ENCODE data around the gene RXRA. TPM values are rescaled to one million over a fixed set of nuclear protein-coding genes. Genes with fewer than 3 reads are reported as not detected.

RXRA gene
- total and polyA plus RNA-seq, 3 experiments from 2014 or later, result 2.1 to 10.0 (median 9.9) TPM

GRCh38 chr9:134459573-134459972, 133.3 kb downstream of the RXRA start:
- Mint-ChIP-seq H3K4me3 (peak overlapping the region in 1 of 7 donors; percentile 30), H3K4me1 (peaks cover 7 to 12% (median 8%) of the 10 kb centered on the region in 3 donors), H3K27ac (peak overlapping the region in 1 of 8 donors; percentile 88), H3K27me3 (peaks cover 7 to 11% of the 10 kb centered on the region in 2 donors), H3K36me3 (no peaks in the 10 kb centered on the region), H3K9me3 (no peaks in the 10 kb centered on the region)
- Histone ChIP-seq H3K36me3 (ENCODE audit: insufficient read depth, low read length) (no peaks in the 10 kb centered on the region), H3K9me3 (ENCODE audit: low read length) (no peaks in the 10 kb centered on the region), H3K27me3 (ENCODE audit: insufficient read depth, low read length, poor library complexity, severe bottlenecking) (no peaks in the 10 kb centered on the region), H3K4me3 (ENCODE audit: low read length) (no peak overlapping the region), H3K27ac (ENCODE audit: low read depth, low read length) (no peak overlapping the region), H3K4me1 (ENCODE audit: insufficient read depth, low read length) (peaks cover 20% of the 10 kb centered on the region)
- no peak for DNase-seq
- CTCF ChIA-PET, result interaction anchor here (1.2 to 2.4 kb wide), 2 partner anchors 10 to 16 kb away, joined by 4 to 10 read pairs; no protein-coding TSS in a partner anchor
- POLR2A ChIA-PET, result no interaction called here

DNA sequence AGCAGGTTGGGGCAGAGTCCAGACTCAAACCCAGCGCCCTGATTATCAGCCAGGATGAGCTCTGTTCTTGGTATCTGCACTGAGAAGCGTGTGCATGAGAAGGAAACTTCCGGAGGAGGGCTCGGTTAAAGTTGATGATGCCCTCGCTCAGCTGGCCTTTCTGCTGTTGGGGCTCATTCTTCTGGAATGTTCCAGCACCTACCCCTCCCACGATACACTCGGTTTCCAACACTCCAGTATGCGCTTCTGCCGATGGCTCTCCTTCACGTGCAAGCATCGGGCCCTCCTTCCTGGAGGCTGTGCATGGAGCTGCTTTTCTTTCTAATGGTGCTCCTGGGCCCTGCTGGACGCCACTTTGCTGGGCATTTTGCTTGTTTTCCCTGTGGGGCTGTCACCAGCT, 134.0 kb downstream of the RXRA start:
- peaks cover 7 to 12% (median 8%) of the 10 kb centered on the region in 3 donors for H3K4me1 Mint-ChIP-seq
- DNase-seq, result no peak
- H3K9me3 Mint-ChIP-seq, result no peaks in the 10 kb centered on the region
- Histone ChIP-seq H3K27me3 (ENCODE audit: insufficient read depth, low read length, poor library complexity, severe bottlenecking) (no peaks in the 10 kb centered on the region), H3K4me1 (ENCODE audit: insufficient read depth, low read length) (peaks cover 20% of the 10 kb centered on the region), H3K9me3 (ENCODE audit: low read length) (no peaks in the 10 kb centered on the region), H3K36me3 (ENCODE audit: insufficient read depth, low read length) (no peaks in the 10 kb centered on the region), H3K27ac (ENCODE audit: low read depth, low read length) (no peak overlapping the region), H3K4me3 (ENCODE audit: low read length) (no peak overlapping the region)
- H3K36me3 Mint-ChIP-seq, result no peaks in the 10 kb centered on the region
- no peak overlapping the region for H3K4me3 Mint-ChIP-seq
- H3K27me3 Mint-ChIP-seq, result peaks cover 7 to 11% of the 10 kb centered on the region in 2 donors
- ChIA-PET CTCF (interaction anchor here (2.4 kb wide), 1 partner anchor 11 kb away, joined by 10 read pairs; no protein-coding TSS in a partner anchor), POLR2A (no interaction called here)
- no peak overlapping the region for H3K27ac Mint-ChIP-seq

DNA sequence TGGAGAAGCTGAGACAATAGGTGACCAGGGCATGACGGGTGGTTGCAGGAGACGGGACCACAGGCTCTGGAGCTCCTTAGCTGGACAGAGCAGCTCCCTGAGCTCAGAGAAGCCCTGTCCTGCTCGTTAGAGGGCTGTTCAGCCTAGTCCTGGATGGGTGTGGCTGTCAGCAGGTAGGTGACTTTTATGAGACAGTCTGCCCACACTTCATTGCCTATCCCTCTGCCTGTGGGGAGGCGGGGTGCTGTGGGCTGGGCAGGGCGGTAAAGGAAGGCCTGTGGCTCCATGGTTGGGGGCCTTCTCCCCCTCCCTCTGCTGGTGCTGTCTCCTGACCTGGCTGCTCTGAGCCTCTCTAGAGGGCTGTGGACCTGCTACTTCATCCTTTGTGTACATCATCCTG, 134.6 kb downstream of the RXRA start:
- Mint-ChIP-seq H3K4me1 (peaks cover 5 to 10% (median 7%) of the 10 kb centered on the region in 3 donors), H3K27ac (no peak overlapping the region), H3K4me3 (no peak overlapping the region), H3K27me3 (peaks cover 7 to 11% of the 10 kb centered on the region in 2 donors), H3K36me3 (no peaks in the 10 kb centered on the region), H3K9me3 (no peaks in the 10 kb centered on the region)
- H3K36me3 ChIP-seq (ENCODE audit: insufficient read depth, low read length), result no peaks in the 10 kb centered on the region
- H3K27ac ChIP-seq (ENCODE audit: low read depth, low read length), result no peak overlapping the region
- no peaks in the 10 kb centered on the region for H3K9me3 ChIP-seq (ENCODE audit: low read length)
- ChIA-PET POLR2A (no interaction called here), CTCF (interaction anchor here (2.4 kb wide), 1 partner anchor 12 kb away, joined by 6 read pairs; no protein-coding TSS in a partner anchor)
- H3K4me1 ChIP-seq (ENCODE audit: insufficient read depth, low read length), result peaks cover 14% of the 10 kb centered on the region
- no peak overlapping the region for H3K4me3 ChIP-seq (ENCODE audit: low read length)
- DNase-seq, result no peak
- H3K27me3 ChIP-seq (ENCODE audit: insufficient read depth, low read length, poor library complexity, severe bottlenecking), result no peaks in the 10 kb centered on the region

GRCh38 chr9:134461426-134461982, 135.2 kb downstream of the RXRA start:
- POLR2A ChIA-PET, result no interaction called here

DNA sequence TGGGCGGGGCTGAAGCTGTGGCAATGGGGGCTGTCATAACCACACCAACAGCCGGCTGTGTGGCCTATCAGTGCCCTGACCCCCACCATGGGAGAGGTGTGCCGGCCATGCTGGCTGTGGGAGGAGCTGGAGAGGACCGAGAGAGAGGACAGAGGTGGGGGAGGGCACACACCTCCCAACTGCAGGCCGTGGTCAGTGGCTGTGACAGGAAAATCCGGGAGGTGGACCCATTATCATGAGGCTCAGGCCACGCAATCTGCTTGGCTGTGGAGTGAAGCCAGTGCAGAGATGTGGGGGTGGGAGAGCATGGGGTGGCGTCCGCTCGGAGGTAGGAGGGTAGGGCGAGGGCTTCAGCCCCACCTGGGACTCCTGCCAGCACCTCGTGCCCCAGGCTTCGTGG, 136.1 kb downstream of the RXRA start:
- DNase-seq, result no peak
- Histone ChIP-seq H3K4me1 (ENCODE audit: insufficient read depth, low read length) (peaks cover 2% of the 10 kb centered on the region), H3K27ac (ENCODE audit: low read depth, low read length) (no peak overlapping the region), H3K27me3 (ENCODE audit: insufficient read depth, low read length, poor library complexity, severe bottlenecking) (no peaks in the 10 kb centered on the region), H3K36me3 (ENCODE audit: insufficient read depth, low read length) (no peaks in the 10 kb centered on the region), H3K4me3 (ENCODE audit: low read length) (no peak overlapping the region), H3K9me3 (ENCODE audit: low read length) (no peaks in the 10 kb centered on the region)
- Mint-ChIP-seq H3K4me3 (no peak overlapping the region), H3K36me3 (no peaks in the 10 kb centered on the region), H3K4me1 (no peaks in the 10 kb centered on the region), H3K27ac (no peak overlapping the region), H3K27me3 (peaks cover 7 to 11% of the 10 kb centered on the region in 2 donors), H3K9me3 (no peaks in the 10 kb centered on the region)
- ChIA-PET POLR2A (no interaction called here), CTCF (interaction anchor here (2.4 kb wide), 1 partner anchor 13 kb away, joined by 6 read pairs; no protein-coding TSS in a partner anchor)

More at GRCh38 chr9:134461426-134461982, 135.2 kb downstream of the RXRA start:
- no peak overlapping the region for H3K4me3 ChIP-seq (ENCODE audit: low read length)
- Mint-ChIP-seq H3K4me1 (peaks cover 2 to 4% (median 2%) of the 10 kb centered on the region in 3 donors), H3K36me3 (no peaks in the 10 kb centered on the region), H3K9me3 (no peaks in the 10 kb centered on the region), H3K27me3 (peaks cover 7 to 11% of the 10 kb centered on the region in 2 donors), H3K4me3 (no peak overlapping the region), H3K27ac (no peak overlapping the region)
- CTCF ChIA-PET, result interaction anchor here (2.4 kb wide), 1 partner anchor 12 kb away, joined by 6 read pairs; no protein-coding TSS in a partner anchor
- H3K36me3 ChIP-seq (ENCODE audit: insufficient read depth, low read length), result no peaks in the 10 kb centered on the region
- peaks cover 11% of the 10 kb centered on the region for H3K4me1 ChIP-seq (ENCODE audit: insufficient read depth, low read length)
- no peak for DNase-seq
- H3K27ac ChIP-seq (ENCODE audit: low read depth, low read length), result no peak overlapping the region
- H3K9me3 ChIP-seq (ENCODE audit: low read length), result no peaks in the 10 kb centered on the region
- H3K27me3 ChIP-seq (ENCODE audit: insufficient read depth, low read length, poor library complexity, severe bottlenecking), result no peaks in the 10 kb centered on the region

DNA sequence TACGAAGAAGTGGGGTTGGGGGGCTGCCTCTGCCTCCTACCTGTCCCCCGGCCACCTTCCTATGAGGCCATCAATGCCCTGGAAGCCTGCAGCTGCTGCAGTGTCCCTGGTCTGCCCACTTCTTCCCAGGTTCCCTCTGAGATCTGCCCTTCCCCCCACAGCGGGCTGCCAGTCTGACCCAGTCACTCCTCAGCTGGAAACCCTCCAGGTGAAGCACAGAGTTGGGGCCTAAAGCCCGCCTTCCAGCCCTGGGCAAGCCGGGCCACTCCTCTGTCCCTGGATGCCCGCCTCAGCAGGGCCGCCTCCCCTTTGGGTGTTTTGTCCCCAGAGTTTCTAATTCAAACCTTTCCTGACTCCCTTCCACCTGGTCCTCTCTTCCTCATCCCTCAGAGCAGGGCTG, 137.0 kb downstream of the RXRA start:
- ChIA-PET CTCF (interaction anchor here (0.9 kb wide), 1 partner anchor 20 kb away, joined by 3 read pairs; no protein-coding TSS in a partner anchor), POLR2A (no interaction called here)
- Histone ChIP-seq H3K27me3 (ENCODE audit: insufficient read depth, low read length, poor library complexity, severe bottlenecking) (no peaks in the 10 kb centered on the region), H3K36me3 (ENCODE audit: insufficient read depth, low read length) (no peaks in the 10 kb centered on the region), H3K27ac (ENCODE audit: low read depth, low read length) (no peak overlapping the region), H3K4me3 (ENCODE audit: low read length) (no peak overlapping the region), H3K4me1 (ENCODE audit: insufficient read depth, low read length) (no peaks in the 10 kb centered on the region), H3K9me3 (ENCODE audit: low read length) (no peaks in the 10 kb centered on the region)
- H3K27ac Mint-ChIP-seq, result no peak overlapping the region
- no peaks in the 10 kb centered on the region for H3K4me1 Mint-ChIP-seq
- DNase-seq, result no peak
- H3K36me3 Mint-ChIP-seq, result no peaks in the 10 kb centered on the region
- H3K9me3 Mint-ChIP-seq, result no peaks in the 10 kb centered on the region
- peaks cover 7 to 11% of the 10 kb centered on the region in 2 donors for H3K27me3 Mint-ChIP-seq
- no peak overlapping the region for H3K4me3 Mint-ChIP-seq

- Histone ChIP-seq H3K27me3 (ENCODE audit: insufficient read depth, low read length, poor library complexity, severe bottlenecking) (no peaks in the 10 kb centered on the region), H3K27ac (ENCODE audit: low read depth, low read length) (no peak overlapping the region), H3K36me3 (ENCODE audit: insufficient read depth, low read length) (no peaks in the 10 kb centered on the region), H3K9me3 (ENCODE audit: low read length) (no peaks in the 10 kb centered on the region), H3K4me1 (ENCODE audit: insufficient read depth, low read length) (no peaks in the 10 kb centered on the region), H3K4me3 (ENCODE audit: low read length) (no peak overlapping the region)
- no peaks in the 10 kb centered on the region for H3K36me3 Mint-ChIP-seq
- no peaks in the 10 kb centered on the region for H3K9me3 Mint-ChIP-seq
- no peak for DNase-seq
- no peaks in the 10 kb centered on the region for H3K4me1 Mint-ChIP-seq
- POLR2A ChIA-PET, result no interaction called here
- H3K27me3 Mint-ChIP-seq, result peaks cover 4 to 5% of the 10 kb centered on the region in 2 donors
- CTCF ChIA-PET, result no interaction called here
- no peak overlapping the region for H3K4me3 Mint-ChIP-seq
- no peak overlapping the region for H3K27ac Mint-ChIP-seq
Measured at GRCh38 chr9:134466869-134467616, 140.8 kb downstream of the RXRA start.

DNA sequence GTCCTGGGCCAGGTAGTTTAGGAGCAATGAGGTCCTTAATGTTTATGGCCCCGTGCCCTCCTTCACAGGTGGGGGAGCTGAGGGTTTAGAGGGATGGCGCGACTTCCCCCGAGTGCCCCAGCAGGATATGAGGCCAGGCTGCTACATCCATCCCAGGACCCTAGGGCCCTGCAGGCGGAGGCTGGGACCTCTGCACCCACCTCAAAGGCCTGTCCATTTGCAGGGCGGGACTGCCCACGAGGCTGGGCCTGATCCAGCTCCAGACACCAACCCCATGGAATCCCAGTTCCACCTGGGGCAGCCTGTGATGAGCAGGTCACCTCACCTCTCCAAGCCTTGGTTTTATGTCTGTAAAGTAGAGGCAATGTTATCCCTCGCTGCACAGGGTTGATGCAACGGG, 142.1 kb downstream of the RXRA start:
- H3K36me3 ChIP-seq (ENCODE audit: insufficient read depth, low read length), result no peaks in the 10 kb centered on the region
- H3K27me3 Mint-ChIP-seq, result no peaks in the 10 kb centered on the region
- no peaks in the 10 kb centered on the region for H3K27me3 ChIP-seq (ENCODE audit: insufficient read depth, low read length, poor library complexity, severe bottlenecking)
- no peak overlapping the region for H3K4me3 Mint-ChIP-seq
- no peak overlapping the region for H3K27ac ChIP-seq (ENCODE audit: low read depth, low read length)
- ChIA-PET CTCF (no interaction called here), POLR2A (no interaction called here)
- H3K4me3 ChIP-seq (ENCODE audit: low read length), result no peak overlapping the region
- no peak for DNase-seq
- H3K9me3 ChIP-seq (ENCODE audit: low read length), result no peaks in the 10 kb centered on the region
- no peaks in the 10 kb centered on the region for H3K9me3 Mint-ChIP-seq
- H3K36me3 Mint-ChIP-seq, result no peaks in the 10 kb centered on the region
- no peaks in the 10 kb centered on the region for H3K4me1 ChIP-seq (ENCODE audit: insufficient read depth, low read length)
- no peaks in the 10 kb centered on the region for H3K4me1 Mint-ChIP-seq
- no peak overlapping the region for H3K27ac Mint-ChIP-seq

Data from CD8-positive, alpha-beta memory T cell (primary cell).